GM19035 (cell line): ENCODE measurements around the gene CHAF1A.

Source experiments
- ATAC-seq: cut with Tn5 transposase; IDR thresholded peaks from one replicate; pipeline ENCODE4 v1.9.1; 2021; ENCODE audit not compliant: unreplicated experiment

CHAF1A gene

DNA sequence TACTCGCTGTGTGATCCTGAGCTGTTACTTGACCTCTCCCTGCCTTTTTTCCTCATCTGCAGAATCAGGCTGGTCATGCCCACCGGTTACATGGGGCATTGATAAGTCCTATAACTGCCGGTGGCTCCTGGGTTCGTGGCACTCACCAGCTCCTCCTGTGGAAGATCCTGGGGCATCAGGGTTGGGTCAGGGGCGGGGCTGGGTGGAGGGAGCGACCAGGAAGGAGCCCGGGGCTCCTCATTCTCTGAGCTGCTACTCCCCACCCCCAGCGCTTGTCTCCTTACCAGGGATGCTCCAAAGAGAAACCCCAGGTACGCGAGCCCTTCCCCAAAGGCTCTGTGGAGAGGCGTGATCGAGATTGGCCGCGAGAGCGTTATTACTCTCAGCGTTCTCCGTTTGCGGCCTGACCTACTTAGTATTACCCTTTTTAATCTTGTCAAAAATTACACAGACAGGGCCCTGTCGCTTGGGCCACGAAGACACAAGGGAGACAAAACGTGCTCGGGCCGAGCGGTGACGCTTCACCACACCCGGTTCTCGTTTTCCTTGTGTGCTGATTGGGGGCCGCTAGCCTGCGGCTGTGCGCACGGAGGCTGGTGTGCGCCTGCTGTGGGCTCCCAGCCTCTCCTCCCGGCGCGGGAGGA lies 80.4 kb downstream of the CHAF1A start:
- no peak for ATAC-seq

DNA sequence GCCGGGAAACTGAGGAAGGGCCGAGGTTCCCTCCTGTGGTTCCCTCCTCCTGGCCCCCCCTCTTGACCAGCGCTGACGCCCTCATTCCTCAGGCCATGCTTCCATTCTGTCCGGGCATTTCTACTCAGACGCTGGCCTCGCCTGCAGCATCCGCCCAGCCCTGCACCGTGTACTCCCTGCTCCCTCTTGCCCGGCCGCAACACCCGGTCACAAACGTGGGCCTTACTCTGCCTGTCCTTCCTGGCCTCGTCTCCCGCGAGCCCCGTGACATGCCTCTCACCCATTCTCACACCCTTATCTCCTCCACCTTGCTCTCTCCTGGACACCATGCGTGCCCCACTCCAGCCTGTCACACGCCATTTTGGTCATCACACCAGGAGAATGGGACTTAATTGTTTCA lies 80.9 kb downstream of the CHAF1A start:
- no peak for ATAC-seq

DNA sequence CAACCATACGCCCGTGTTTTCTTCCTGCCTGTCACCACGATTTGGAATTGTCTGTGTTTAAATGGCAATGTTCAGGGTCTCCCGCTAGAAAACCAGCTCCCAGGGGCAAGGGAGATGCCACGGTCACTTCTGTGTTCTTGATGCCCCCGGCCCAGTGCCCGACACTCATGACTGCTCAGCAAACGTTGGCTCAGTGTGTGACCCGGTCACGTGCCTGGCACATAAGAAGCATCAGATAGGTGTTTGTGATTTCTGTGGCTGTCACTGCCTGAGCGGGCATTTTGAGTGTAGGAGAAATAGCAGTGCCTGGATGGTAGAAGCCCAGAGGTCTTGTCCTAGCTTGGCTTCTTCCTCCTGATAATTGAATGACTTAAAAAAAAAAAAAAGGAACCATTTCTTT lies 85.1 kb downstream of the CHAF1A start:
- no peak for ATAC-seq

DNA sequence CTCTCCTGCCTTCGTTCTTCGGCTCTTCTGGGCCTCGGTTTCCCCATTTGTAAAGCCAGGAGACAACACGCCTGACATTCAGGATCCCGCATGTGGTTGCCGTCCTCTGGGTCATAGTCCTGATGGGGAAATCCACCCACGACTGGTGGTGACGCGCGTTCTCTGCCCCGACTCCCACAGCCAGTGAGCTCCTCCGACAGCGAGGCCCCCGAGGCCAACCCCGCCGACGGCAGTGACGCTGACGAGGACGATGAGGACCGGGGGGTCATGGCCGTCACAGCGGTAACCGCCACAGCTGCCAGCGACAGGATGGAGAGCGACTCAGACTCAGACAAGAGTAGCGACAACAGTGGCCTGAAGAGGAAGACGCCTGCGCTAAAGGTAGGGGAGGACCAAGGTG lies 86.1 kb downstream of the CHAF1A start:
- ATAC-seq, result no peak

DNA sequence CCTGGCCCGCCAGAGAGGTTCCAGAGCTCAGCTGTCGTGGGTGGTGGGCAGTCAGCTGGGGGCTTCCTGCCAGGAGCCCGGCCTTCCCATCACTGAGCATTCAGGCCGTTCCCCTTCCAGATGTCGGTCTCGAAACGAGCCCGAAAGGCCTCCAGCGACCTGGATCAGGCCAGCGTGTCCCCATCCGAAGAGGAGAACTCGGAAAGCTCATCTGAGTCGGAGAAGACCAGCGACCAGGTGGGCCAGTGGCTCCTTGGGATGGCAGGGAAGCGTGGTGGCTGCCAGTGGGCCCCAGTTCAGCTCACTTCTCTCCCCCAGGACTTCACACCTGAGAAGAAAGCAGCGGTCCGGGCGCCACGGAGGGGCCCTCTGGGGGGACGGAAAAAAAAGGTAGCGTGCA lies 89.0 kb downstream of the CHAF1A start:
- no peak for ATAC-seq

DNA sequence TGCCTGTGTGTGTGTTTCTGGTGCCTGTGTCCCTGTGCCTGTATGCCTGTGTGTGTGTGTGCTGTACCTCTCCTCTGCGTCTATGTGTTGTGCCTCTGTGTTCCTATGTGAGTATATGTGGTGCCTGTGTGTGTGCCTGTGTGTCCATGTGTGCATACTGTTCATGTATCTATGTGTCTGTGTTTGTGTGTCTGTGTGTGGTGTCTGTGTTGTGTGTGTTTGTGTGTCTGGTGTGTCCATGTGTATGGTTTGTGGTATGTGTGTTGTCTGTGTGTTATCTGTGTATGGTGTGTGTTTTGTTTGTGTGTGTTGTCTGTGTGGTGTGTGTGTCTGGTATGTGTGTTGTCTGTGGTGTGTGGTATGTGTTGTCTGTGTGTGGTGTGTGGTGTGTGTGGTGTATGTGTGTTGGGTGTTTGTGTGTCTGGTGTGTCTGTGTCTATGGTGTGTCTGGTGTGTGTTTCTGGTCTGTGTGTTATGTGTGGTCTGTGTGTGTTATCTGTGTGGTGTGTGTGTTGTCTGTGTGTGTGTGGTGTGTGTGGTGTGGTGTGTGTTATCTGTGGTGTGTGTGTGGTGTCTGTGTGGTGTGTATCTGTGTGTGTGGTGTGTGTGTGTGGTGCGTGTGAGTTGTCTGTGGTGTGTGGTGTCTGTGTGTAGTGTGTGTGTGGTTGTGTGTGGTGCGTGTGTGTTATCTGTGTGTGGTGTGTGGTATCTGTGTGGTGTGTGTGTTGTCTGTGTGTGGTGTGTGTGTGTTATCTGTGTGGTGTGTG lies 90.1 kb downstream of the CHAF1A start:
- no peak for ATAC-seq
